ENCODE results near the gene PDSS2.
"Not testable (repeated sequence)": the region's sequence is repeated elsewhere in the genome, so short reads cannot be mapped to it uniquely, and the experiment has no call there.

Gene PDSS2

GRCh38 chr6:107459283-107460082 lies at the start of gene PDSS2:
Gene PDSS2 (minus strand): TSS chr6:107459564. CDS start chr6:107459285, 279 bp downstream.
- peak; percentile 99 for DNase-seq (ENCODE audit: low read depth)

- no peak for DNase-seq (ENCODE audit: low read depth)
Measured at GRCh38 chr6:107506145-107506544, 46.8 kb upstream of the PDSS2 start.

GRCh38 chr6:107504270-107505026 lies 45.1 kb upstream of the PDSS2 start:
- DNase-seq (ENCODE audit: low read depth) = no peak

GRCh38 chr6:107496892-107497684 lies 37.7 kb upstream of the PDSS2 start:
- no peak for DNase-seq (ENCODE audit: low read depth)

GRCh38 chr6:107495971-107496370 lies 36.6 kb upstream of the PDSS2 start:
- DNase-seq (ENCODE audit: low read depth) = no peak

- DNase-seq (ENCODE audit: low read depth) = no peak
Measured at GRCh38 chr6:107495196-107495643, 35.9 kb upstream of the PDSS2 start.

GRCh38 chr6:107493158-107494057 lies 34.0 kb upstream of the PDSS2 start:
- DNase-seq (ENCODE audit: low read depth) = no peak

GRCh38 chr6:107491760-107492660 lies 32.6 kb upstream of the PDSS2 start:
- DNase-seq (ENCODE audit: low read depth) = no peak

GRCh38 chr6:107491138-107491609 lies 31.8 kb upstream of the PDSS2 start:
- DNase-seq (ENCODE audit: low read depth) = no peak

- no peak for DNase-seq (ENCODE audit: low read depth)
Measured at GRCh38 chr6:107490566-107491137, 31.3 kb upstream of the PDSS2 start.

- peak; percentile 14 for DNase-seq (ENCODE audit: low read depth)
Measured at GRCh38 chr6:107489636-107490565, 30.5 kb upstream of the PDSS2 start, which contains the start of gene SOBP. Gene SOBP (plus strand): TSS chr6:107490117. CDS start chr6:107490617, 500 bp downstream.

- no peak for DNase-seq (ENCODE audit: low read depth)
Measured at GRCh38 chr6:107488875-107489635, 29.7 kb upstream of the PDSS2 start.

GRCh38 chr6:107488174-107488874 lies 29.0 kb upstream of the PDSS2 start:
- no peak for DNase-seq (ENCODE audit: low read depth)

GRCh38 chr6:107485157-107485556 lies 25.8 kb upstream of the PDSS2 start:
- DNase-seq (ENCODE audit: low read depth) = no peak

- no peak for DNase-seq (ENCODE audit: low read depth)
Measured at GRCh38 chr6:107479089-107479690, 19.8 kb upstream of the PDSS2 start.

- DNase-seq (ENCODE audit: low read depth) = not testable (repeated sequence)
Measured at GRCh38 chr6:107475826-107476225, 16.5 kb upstream of the PDSS2 start.

GRCh38 chr6:107475360-107475759 lies 16.0 kb upstream of the PDSS2 start:
- DNase-seq (ENCODE audit: low read depth) = not testable (repeated sequence)
